Heart left ventricle (tissue), 13 donors: Measurements from ENCODE around the gene UNC5C.

Experiments
- CTCF ChIP-seq, 12 donors: fragments of 200-600 bp; sonication (generic) in 4 of 12; IDR thresholded peaks; one replicate each; pipeline versions ENCODE4 v1.5.0 to v1.8.0; 2018 to 2022; ENCODE audit warnings: antibody characterized with exemption in 12 of 12, mild to moderate bottlenecking in 5 of 12
- POLR2A ChIP-seq, 2 donors: fragments of 450-650 bp; IDR thresholded peaks; one replicate each; pipeline ENCODE4 v1.6.1; 2017; ENCODE audit warnings: antibody characterized with exemption in 2 of 2, mild to moderate bottlenecking in 2 of 2, moderate library complexity in 2 of 2
- donor health status: ischemic (EF 13 %, LVEDD 7.1; RV severe dilation, severe dysfunction).
- donor health status: DM: no; HTN: yes; CAD: no.
- donor health status: DM: no; HTN: no; CAD: no.
- donor health status: ischemic (EF 25% LVEDD 6.9; RV normal size, moderate dysfunction).
- donor health status: ischemic (EF 25% LVEDD 5.7; RV mildly dilated, moderate dysfunction).
- donor health status: ischemic (EF 35%, LVEDD 5.7; RV mildly dilated, moderate dysfunction).
- donor health status: nonischemic (EF 11% LVEDD 7.7; RV severe dilation, severe dysfunction).
- donor health status: DM: yes; HTN: yes; CAD: no.
- donor health status: PGD.
- donor health status: ischemic (EF 29% LVEDD 5.4; RV normal size, mild dysfunction).
- donor health status: nonischemic (EF 23%, LVEDD 6.1; RV moderate dilation, normal function).

- no peak for TF ChIP-seq CTCF (IDR thresholded peaks at IDR 0.05)
- TF ChIP-seq POLR2A (IDR thresholded peaks at IDR 0.05) = no peak
These were observed 390.1 kb downstream of the UNC5C start for GRCh38 chr4:95158626-95159025.
